Stimulated activated CD8-positive, alpha-beta memory T cell treated with anti-CD3 and anti-CD28 coated beads, Interleukin-15, amount 100 ng/mL, for 48 hours (primary cell): ENCODE data around the gene SLC22A23.
A peak's percentile ranks its signal among the peaks of the same experiment; 100 is the strongest.

Source experiments
- DNase-seq, 2 donors: peaks; one replicate each; pipeline ENCODE4 v3.0.0-alpha.2; 2020; ENCODE audit warnings: low read depth in 2 of 2

SLC22A23 gene

GRCh38 chr6:3422435-3423070, 34.3 kb downstream of the SLC22A23 start:
- DNase-seq: no peak

GRCh38 chr6:3421791-3422434, 34.9 kb downstream of the SLC22A23 start:
- no peak for DNase-seq

GRCh38 chr6:3421143-3421542, 35.7 kb downstream of the SLC22A23 start:
- DNase-seq: no peak

- no peak for DNase-seq
Measured at GRCh38 chr6:3419624-3420272, 37.1 kb downstream of the SLC22A23 start.

- no peak for DNase-seq
Measured at GRCh38 chr6:3418496-3419060, 38.3 kb downstream of the SLC22A23 start.

GRCh38 chr6:3417473-3417872, 39.4 kb downstream of the SLC22A23 start:
- DNase-seq: no peak

- DNase-seq: no peak
Measured at GRCh38 chr6:3415490-3415889, 41.4 kb downstream of the SLC22A23 start.

GRCh38 chr6:3415082-3415453, 41.8 kb downstream of the SLC22A23 start:
- DNase-seq: no peak

GRCh38 chr6:3414327-3415081, 42.3 kb downstream of the SLC22A23 start:
- peak; percentile 4 to 8 for DNase-seq

GRCh38 chr6:3413592-3413991, 43.3 kb downstream of the SLC22A23 start:
- DNase-seq: no peak

- DNase-seq: no peak
Measured at GRCh38 chr6:3412779-3413500, 43.9 kb downstream of the SLC22A23 start.

- no peak for DNase-seq
Measured at GRCh38 chr6:3411967-3412778, 44.7 kb downstream of the SLC22A23 start.

- DNase-seq: peak; percentile 30 to 36
Measured at GRCh38 chr6:3410385-3411360, 46.2 kb downstream of the SLC22A23 start.

GRCh38 chr6:3409699-3410384, 47.0 kb downstream of the SLC22A23 start:
- DNase-seq: no peak

GRCh38 chr6:3408665-3409064, 48.2 kb downstream of the SLC22A23 start:
- no peak for DNase-seq

GRCh38 chr6:3407840-3408239, 49.0 kb downstream of the SLC22A23 start:
- DNase-seq: no peak

- DNase-seq: no peak
Measured at GRCh38 chr6:3406891-3407809, 49.7 kb downstream of the SLC22A23 start.

GRCh38 chr6:3406362-3406821, 50.5 kb downstream of the SLC22A23 start:
- DNase-seq: no peak
